ENCODE measurements around the gene SMIM1. TPM values are rescaled to one million over a fixed set of nuclear protein-coding genes. Genes with fewer than 3 reads are reported as not detected.
A peak's percentile ranks its signal among the peaks of the same experiment; 100 is the strongest.

Gene SMIM1
- polyA plus RNA-seq, 3 donors: 1.1 to 2.7 (median 1.4) TPM

DNA sequence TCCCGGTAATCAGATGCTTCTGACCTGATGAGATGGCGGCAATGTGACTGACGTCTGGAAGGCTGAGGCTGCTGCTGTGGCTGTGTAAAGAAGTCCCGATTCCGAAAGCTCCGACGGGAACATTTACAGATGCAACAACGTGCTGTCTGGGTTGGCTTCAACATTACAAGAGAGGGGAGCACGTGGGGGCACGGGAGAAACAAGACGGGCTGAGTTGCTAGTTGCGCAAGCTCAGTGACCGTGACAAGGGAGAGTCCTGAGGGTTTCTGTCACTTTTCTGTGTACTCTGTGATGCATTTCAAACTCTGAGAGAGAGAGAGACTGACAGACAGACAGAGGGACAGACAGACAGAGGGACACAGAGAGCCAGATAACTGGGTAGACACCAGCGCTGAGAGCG, 49.4 kb downstream of the SMIM1 start:
- Mint-ChIP-seq H3K27ac (peak overlapping the region in 1 of 7 donors; percentile 27), H3K36me3 (peaks cover 71% of the 10 kb centered on the region in 2 donors), H3K27me3 (ENCODE audit: low read depth in 3 of 3) (peaks cover 0 to 3% (median 0%) of the 10 kb centered on the region in 3 donors), H3K4me3 (no peak overlapping the region), H3K4me1 (no peaks in the 10 kb centered on the region), H3K9me3 (no peaks in the 10 kb centered on the region)
- H3K27ac ChIP-seq (ENCODE audit: low read depth in 1 of 2, low read length in 2 of 2): no peak overlapping the region
- no peak overlapping the region for H2AFZ ChIP-seq (ENCODE audit: insufficient read depth, low read depth, low read length, poor library complexity, severe bottlenecking)
- H3K9me3 ChIP-seq (replicated peaks in 1 of 2; ENCODE audit: control insufficient read depth in 1 of 2, insufficient read depth in 1 of 2, low read length in 2 of 2): no peaks in the 10 kb centered on the region
- no peak for DNase-seq
- H3K27me3 ChIP-seq (ENCODE audit: control insufficient read depth in 2 of 2, insufficient read depth in 2 of 2, low read length in 2 of 2): no peaks in the 10 kb centered on the region
- no peak overlapping the region for H3K4me2 ChIP-seq (replicated peaks; ENCODE audit: extremely low read depth, low read length, poor library complexity, severe bottlenecking)
- no peak overlapping the region for H3K4me3 ChIP-seq (replicated peaks in 1 of 3; ENCODE audit: low read depth in 2 of 3, low read length in 3 of 3)
- H3K9ac ChIP-seq (ENCODE audit: insufficient read depth, low read length, poor library complexity, severe bottlenecking): no peak overlapping the region
- no peaks in the 10 kb centered on the region for H3K79me2 ChIP-seq (ENCODE audit: insufficient read depth, low read length)
- intact Hi-C loops (cut with micrococcal nuclease): no loop called here
- TF ChIP-seq, protein P1, sequence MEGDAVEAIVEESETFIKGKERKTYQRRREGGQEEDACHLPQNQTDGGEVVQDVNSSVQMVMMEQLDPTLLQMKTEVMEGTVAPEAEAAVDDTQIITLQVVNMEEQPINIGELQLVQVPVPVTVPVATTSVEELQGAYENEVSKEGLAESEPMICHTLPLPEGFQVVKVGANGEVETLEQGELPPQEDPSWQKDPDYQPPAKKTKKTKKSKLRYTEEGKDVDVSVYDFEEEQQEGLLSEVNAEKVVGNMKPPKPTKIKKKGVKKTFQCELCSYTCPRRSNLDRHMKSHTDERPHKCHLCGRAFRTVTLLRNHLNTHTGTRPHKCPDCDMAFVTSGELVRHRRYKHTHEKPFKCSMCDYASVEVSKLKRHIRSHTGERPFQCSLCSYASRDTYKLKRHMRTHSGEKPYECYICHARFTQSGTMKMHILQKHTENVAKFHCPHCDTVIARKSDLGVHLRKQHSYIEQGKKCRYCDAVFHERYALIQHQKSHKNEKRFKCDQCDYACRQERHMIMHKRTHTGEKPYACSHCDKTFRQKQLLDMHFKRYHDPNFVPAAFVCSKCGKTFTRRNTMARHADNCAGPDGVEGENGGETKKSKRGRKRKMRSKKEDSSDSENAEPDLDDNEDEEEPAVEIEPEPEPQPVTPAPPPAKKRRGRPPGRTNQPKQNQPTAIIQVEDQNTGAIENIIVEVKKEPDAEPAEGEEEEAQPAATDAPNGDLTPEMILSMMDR (IDR thresholded peaks at IDR 0.05): no peak
- no peaks in the 10 kb centered on the region for H4K20me1 ChIP-seq (ENCODE audit: insufficient read depth, low read length)
- peaks cover 31 to 85% of the 10 kb centered on the region in 2 donors for H3K36me3 ChIP-seq (replicated peaks in 1 of 2; ENCODE audit: control insufficient read depth in 1 of 2, insufficient read depth in 2 of 2, low read length in 2 of 2)
- no peaks in the 10 kb centered on the region for H3K4me1 ChIP-seq (ENCODE audit: control insufficient read depth in 1 of 2, insufficient read depth in 2 of 2, low read length in 2 of 2)
- WGBS (ENCODE audit: insufficient coverage): 90% methylated on average over 15 of the region's 15 CpGs

DNA sequence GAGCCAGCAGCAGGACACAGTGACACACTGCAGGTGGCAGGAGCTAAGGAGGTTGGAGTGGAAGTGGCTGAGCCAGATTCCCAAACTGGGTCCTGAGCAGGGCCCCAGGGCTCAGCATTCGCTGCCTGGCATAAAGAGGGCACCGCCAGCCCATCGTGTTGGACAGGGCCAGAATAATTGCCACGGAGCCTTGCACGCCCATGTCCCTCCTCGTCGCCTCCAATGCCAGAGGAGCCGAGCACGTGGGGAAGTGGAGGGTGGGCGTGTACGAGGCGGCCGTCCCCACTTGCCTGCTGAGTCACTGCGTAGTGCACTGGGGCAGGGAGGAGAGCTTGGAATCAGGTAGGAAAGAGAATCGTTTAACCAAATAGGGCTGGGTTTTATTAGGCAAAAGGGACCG, 49.9 kb downstream of the SMIM1 start:
- Mint-ChIP-seq H3K4me1 (no peaks in the 10 kb centered on the region), H3K9me3 (no peaks in the 10 kb centered on the region), H3K27me3 (ENCODE audit: low read depth in 3 of 3) (peaks cover 0 to 1% (median 0%) of the 10 kb centered on the region in 3 donors), H3K36me3 (peaks cover 74 to 76% of the 10 kb centered on the region in 2 donors), H3K4me3 (no peak overlapping the region), H3K27ac (no peak overlapping the region)
- Histone ChIP-seq H2AFZ (ENCODE audit: insufficient read depth, low read depth, low read length, poor library complexity, severe bottlenecking) (no peak overlapping the region), H3K9ac (ENCODE audit: insufficient read depth, low read length, poor library complexity, severe bottlenecking) (no peak overlapping the region), H4K20me1 (ENCODE audit: insufficient read depth, low read length) (no peaks in the 10 kb centered on the region), H3K4me1 (ENCODE audit: control insufficient read depth in 1 of 2, insufficient read depth in 2 of 2, low read length in 2 of 2) (no peaks in the 10 kb centered on the region), H3K27me3 (ENCODE audit: control insufficient read depth in 2 of 2, insufficient read depth in 2 of 2, low read length in 2 of 2) (no peaks in the 10 kb centered on the region), H3K4me2 (replicated peaks; ENCODE audit: extremely low read depth, low read length, poor library complexity, severe bottlenecking) (no peak overlapping the region), H3K27ac (ENCODE audit: low read depth in 1 of 2, low read length in 2 of 2) (no peak overlapping the region), H3K9me3 (replicated peaks in 1 of 2; ENCODE audit: control insufficient read depth in 1 of 2, insufficient read depth in 1 of 2, low read length in 2 of 2) (no peaks in the 10 kb centered on the region), H3K79me2 (ENCODE audit: insufficient read depth, low read length) (no peaks in the 10 kb centered on the region), H3K4me3 (replicated peaks in 1 of 3; ENCODE audit: low read depth in 2 of 3, low read length in 3 of 3) (no peak overlapping the region), H3K36me3 (replicated peaks in 1 of 2; ENCODE audit: control insufficient read depth in 1 of 2, insufficient read depth in 2 of 2, low read length in 2 of 2) (peaks cover 36 to 91% of the 10 kb centered on the region in 2 donors)
- no peak for DNase-seq
- whole genome bisulfite sequencing (ENCODE audit: insufficient coverage): 56% methylated on average over 15 of the region's 16 CpGs
- intact Hi-C loops (cut with micrococcal nuclease): no loop called here
- TF ChIP-seq, protein P1 (IDR thresholded peaks at IDR 0.05): no peak
